GM21367 (cell line): ENCODE measurements around the gene UROS.

Source experiments
- ATAC-seq: cut with Tn5 transposase; IDR thresholded peaks from one replicate; pipeline ENCODE4 v1.9.1; 2021; ENCODE audit not compliant: unreplicated experiment

UROS gene

DNA sequence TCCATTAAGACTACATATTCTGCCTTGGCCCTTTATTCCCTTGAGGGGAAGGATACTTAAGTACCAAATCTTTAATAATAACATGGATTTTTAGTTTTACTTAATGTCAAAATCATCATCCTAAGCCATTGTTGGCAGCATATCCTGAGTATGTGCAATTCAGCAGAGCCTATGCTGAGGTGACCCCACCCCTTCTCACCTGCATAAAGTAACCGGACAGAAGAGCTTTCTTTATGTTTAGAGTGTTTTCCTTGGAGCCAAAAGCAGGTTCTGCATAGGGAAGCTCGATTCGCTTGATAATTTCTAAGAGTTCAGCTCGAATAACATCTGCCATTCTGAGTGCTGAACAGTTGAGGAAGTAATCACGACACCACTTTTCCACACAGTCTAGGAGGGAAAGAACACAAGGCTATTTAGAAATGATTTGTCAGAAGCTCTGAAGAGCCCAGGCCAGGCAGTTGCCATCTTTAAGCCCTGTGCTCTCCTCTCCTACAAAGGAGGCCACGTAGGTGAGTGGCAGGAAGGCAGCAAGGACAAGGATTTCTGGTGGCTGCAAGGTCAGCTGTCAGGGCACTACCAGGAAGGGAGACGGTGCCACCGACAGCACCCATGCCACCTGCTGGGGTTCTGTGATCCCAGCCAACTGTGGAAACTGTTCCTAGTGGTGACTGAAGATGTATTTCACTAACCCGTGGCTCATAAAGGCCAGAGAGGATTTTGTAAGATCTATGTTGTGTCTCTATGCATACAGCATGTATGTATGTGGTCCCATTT is 15.9 kb upstream of the UROS start:
- no peak for ATAC-seq

- ATAC-seq = no peak
These were observed 13.7 kb upstream of the UROS start for GRCh38 chr10:125836746-125837145.

DNA sequence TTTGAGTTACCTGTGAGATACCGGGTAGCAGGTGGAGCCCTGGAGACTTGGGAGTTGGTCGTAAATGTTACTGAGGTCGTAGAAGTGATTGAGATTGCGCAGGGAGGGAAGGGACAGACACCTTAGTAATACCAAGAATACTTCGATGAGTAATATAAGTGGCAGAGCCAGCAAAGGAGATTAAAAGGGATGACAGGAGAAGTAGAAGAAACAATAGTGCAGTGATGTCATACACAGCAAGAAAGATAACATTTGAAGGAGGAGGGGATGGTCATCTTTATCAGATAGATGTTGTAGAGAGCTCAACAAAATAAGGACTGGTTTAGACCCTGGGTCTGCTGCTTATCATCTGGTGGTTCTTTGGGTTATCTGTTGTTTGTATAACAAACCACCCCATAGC is 5.3 kb upstream of the UROS start:
- ATAC-seq = no peak

- ATAC-seq = no peak
These were observed 4.1 kb upstream of the UROS start for GRCh38 chr10:125827133-125827532.

GRCh38 chr10:125824736-125825135 is 1.7 kb upstream of the UROS start:
- no peak for ATAC-seq

DNA sequence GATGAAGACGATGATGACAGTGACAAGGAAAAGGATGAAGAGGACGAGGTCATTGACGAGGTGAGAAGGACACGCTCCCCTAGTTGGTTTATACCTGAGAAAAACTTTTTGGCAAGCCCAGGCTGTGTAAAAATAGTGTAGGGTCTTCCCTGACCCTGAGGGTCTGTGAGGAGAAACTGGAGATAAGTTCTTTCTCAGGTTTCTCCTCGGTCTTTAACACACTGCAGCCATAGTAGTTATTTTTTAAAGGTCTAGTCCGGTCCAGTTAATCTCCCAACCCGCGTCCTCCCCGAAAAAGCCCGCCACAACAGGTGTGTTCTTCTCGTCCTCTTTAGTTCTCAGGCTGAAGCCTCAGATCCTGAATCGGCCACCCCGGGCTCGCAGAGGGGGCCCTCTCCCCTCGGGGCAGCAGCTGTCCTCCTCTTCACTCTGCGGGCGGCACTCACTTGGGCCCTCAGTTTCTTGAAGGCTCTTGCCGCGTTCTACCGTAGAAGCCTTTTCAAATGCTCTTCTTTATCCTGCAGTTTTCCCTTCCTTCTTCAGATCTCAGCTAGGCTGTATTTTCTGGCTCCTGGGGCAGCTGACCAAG is 699 bp upstream of the UROS start:
- ATAC-seq = peak; percentile 1

GRCh38 chr10:125820701-125821100 is 2.4 kb downstream of the UROS start:
- peak; percentile 50 for ATAC-seq

DNA sequence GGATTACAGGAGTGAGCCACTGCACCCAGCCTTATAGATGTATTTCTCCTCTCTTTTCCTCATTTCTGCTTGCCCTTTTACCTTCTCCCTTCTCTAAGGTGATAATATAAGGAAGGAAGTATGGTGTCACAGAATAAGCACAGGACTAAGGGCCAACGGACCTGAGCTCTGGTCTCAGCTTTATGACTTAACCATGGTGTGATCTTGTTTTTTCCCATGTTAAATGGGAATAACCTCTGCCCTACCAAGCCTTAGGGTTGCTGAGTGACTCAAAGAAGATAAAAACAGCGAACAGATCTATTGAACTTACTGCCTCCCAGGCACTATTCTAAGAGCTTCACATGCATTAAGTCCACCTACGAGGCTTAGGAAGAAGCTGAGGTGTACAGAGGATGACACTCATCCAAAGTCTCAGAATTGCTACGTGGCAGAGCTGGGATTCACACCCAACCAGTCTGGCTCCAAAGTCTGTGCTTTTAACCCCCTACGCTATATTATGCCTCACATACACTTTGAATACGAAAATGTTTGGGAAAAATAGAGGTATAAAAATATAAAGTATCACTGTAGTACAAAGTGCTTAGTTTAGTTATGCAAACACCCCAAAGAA is 5.6 kb downstream of the UROS start:
- ATAC-seq = no peak

GRCh38 chr10:125816548-125816947 is 6.5 kb downstream of the UROS start:
- ATAC-seq = no peak

DNA sequence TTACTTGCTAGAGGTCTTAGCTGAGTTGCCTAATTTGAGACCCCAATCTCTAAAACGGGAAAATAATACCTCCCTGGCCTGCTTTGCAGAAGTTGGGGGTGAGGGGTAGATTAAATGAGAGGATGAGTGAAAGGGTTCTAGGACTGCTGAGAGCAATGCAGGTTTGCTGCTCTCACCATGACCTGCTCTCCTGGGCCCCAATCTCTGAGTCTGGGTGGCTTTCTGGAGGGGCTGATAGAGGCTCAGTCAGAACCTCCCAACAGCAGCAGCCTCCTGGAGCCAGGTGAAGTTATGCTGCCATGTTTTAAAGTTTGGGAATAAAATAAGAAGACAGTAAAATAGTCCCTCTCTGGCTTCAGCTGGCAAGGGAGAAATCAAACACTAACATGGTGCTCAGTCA is 7.3 kb downstream of the UROS start:
- ATAC-seq = no peak

DNA sequence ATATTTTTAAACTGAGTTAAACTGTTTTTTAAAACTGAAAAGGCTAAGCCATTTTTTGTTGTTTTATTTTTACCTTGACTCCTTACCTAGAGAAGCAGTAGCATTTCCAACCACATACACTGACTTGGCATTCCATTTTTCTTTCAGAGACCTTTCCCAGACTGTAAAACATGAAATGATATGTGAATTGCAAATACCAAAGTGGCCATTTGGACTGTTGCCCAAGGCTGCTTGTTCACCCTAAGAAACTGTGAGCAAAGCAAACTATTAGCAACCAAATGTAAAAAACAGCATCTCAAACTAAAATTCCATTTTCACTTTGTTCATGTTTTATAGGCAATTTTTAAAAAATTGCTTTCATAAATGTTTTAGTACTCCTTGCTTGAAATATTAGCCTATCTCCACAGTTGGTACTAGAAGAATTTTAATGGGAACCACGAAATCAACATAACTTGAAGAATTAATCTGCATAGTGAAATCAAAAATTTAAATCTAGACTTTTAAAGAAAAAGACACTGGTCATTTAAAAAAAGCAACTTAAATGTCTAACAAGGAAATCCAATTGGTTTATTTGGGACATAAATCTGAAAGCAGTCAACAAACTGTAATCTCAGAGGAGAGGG is 10.8 kb downstream of the UROS start:
- no peak for ATAC-seq

- no peak for ATAC-seq
These were observed 11.8 kb downstream of the UROS start for GRCh38 chr10:125811251-125811650.

- ATAC-seq = no peak
These were observed 15.0 kb downstream of the UROS start for GRCh38 chr10:125808047-125808446.

DNA sequence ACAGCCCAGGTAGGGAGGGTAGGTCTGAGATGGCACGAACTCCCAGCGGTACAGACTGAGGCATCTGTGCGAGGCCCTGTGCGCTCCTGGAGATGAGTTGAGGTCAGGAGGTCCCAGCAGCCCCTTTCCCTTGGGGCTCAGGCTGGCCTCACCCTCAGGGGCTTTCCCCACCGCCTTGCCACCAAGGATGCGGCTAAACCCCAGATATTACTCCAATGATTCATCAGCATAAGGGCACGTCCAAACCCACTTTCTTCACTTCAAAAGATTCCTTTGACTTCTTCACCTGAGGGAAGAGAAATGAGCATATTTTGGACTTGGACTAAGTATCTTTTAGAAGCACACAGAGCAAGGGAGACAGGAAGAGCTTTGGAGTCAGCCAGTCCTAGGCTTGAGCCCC is 20.3 kb downstream of the UROS start:
- no peak for ATAC-seq

- no peak for ATAC-seq
These were observed 20.9 kb downstream of the UROS start for GRCh38 chr10:125802131-125802530.

GRCh38 chr10:125801574-125801973 is 21.5 kb downstream of the UROS start:
- no peak for ATAC-seq

DNA sequence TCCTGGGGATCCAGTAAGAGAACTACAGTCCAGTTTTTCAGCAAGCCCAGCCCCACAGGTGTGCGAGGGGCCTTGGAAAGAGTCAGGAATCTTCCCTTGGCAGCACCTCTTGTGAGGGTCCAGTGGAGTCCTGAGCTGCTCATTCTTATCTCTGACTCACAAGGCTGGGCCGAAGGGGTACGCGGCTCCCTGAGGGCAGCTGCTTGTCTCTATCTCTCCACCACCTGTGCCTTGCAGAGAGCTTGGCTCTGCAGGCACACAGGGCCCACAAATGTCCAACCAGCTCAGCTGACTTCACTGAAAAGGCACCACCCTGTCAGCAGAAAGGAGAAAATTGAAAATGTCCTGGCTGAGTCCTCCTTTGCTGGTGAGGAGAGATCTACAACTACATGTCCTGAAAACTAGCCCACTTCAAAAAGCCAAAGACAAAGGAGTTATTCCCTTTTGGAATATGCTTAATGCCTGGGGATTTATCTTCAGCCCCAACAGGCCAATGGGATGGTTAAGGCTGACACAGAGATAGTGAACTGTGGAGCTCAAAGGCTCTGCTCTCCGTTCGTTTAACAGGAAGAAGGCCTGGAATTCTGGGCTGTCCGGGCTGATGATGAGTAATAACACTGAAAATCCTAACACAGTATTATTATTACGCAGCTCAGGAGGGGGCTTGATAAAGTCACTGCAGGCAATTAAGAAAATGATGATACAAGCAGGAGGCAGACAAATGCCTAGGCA is 23.4 kb downstream of the UROS start:
- no peak for ATAC-seq

DNA sequence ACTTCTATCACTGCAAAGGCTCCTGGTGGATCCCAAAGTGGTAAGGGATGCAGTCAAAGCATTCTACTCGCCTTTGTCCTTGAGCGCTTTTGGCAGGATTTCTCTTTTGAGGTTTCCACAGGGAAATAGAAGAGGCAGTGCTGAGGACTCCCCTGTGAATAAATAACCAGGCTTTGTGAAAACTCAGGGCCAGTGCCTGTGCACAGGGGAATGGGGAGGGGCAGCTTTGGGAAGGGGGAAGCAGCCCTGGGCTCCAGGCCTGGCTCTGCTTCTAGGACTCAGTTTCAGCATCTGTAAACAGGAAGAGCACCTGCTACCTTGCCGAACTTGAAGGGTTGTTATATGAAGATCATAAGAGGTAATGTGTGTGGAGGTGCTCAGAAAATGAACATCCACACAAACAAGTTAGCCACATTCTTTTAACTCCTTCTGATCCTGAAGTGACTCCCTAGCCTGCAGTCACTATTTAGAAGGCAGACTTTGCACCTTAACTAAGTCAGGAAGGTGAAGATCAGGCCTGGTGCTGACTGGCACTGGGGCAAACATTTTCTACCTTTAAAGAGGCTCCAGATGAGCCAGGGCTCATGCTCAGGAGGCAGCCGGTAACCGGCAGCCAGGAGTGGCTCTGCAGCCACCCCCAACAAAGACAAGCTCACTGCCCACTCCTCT is 24.9 kb downstream of the UROS start:
- ATAC-seq = no peak

DNA sequence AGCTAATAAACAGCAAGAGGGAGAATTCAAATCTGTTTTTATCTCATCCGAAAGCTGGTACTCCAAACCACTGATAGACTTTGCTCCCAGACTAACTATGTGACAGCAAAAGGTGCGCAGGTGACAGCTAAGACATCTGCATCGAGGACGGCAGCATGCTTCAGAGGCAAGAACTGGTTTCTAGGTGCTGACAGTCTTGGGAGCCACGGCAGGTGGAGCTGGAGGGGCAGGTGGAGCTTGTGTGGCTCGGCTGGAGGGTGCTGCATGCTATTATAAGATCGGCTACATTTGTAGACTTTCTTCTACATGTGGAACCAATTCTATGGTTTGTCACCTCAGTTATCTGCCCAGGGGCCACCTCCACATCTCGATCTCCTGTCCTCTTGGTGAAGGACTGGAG is 25.6 kb downstream of the UROS start:
- no peak for ATAC-seq

DNA sequence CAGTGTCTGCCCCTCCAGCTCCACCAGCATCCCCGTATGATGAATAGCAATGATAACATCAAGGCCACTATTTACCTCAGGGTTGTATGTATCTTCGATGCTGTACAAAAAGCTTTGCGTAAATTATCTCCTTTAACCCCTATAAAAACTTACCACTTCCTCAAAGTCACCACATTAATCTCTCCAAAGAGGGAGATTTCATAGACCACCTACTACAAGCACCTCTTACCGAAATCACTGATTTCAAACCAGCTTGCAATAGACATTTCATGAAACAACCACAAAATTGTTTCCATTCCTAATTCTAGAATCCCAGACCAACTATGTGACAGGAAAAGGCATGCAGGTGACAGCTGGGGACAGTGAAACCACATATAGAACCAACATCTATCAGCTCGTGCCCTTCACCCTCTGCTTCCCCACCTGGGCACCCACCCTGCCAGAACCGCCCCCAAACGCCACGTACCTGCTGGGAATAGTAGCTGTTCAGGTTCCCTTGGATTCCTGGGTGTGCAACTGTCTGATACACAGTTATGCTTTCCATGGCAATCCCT is 27.3 kb downstream of the UROS start:
- no peak for ATAC-seq

DNA sequence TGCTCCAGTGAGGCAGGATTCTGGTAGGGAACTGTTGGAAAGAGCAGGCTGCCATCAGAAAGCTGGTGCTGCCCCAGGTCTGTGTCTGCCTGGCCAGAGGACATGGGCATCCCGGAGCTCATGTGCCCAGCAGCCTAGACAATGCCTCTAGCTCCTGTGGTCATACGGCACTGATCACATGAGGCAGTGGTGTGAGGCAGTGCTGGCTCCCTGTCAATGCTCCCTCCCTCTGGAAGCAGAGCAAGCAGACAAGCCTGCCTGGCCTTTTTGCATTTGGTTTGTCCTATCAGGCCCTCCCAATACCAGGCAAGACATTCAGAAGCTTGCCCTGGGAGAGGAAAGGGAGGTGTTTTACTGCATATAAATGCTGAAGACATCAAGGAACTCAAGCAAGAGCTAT is 27.9 kb downstream of the UROS start:
- ATAC-seq = no peak
